RPMI8226 (cell line): ENCODE results near the gene TOR4A.

Source experiments
- DNase-seq: peaks from one replicate; pipeline ENCODE4 v3.0.0-alpha.2; 2015

TOR4A gene

DNA sequence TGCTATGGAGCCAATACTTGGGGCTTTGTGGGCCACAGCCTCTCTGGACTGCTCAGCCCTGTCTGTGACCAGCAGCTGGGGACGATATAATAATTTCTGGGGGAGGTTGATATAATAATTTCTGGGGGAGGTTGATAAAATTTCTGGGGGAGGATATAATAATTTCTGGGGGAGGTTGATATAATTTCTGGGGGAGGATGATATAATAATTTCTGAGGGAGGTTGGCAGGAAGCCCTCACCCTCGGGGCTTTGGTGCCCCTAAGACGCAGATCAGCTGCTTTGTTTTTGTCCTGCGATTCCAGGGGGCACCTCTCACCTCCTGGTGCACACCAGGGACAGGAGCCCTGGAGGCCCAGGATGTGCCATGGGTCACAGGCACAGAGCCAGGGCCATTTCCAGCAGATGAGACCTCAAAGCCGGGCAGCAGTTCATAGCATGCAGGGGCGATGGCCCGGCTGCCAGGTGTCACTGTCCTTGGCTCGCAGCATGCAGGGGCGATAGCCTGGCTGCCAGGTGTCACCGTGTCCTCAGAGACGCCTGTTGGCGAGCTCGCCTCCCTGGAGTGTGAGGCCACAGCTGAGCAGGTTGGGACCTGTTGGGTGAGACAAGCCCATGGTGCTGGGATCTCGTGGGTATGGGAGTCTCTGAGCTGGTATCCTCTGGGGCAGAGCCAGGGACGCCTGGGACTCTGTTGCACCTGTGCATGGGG is 3.8 kb upstream of the TOR4A start:
- peak; percentile 82 for DNase-seq

DNA sequence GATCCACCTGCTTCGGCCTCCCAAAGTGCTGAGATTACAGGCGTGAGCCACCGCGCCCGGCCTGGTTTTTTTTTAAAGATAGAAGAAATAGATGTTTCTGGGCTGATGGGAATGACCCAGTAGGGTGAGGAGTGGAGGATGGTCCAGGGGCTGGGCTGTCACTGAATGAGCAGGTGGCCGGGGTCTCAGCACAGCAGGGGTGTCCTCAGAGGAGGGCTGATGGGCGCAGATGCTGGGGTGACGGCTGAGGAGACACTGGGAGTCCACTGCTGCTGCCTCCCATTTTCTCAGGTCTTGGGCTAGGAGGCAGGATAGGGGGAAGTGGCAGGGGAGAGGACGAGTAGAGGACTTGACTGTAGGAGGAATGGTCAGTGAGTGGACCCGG is 2.3 kb upstream of the TOR4A start:
- no peak for DNase-seq

DNA sequence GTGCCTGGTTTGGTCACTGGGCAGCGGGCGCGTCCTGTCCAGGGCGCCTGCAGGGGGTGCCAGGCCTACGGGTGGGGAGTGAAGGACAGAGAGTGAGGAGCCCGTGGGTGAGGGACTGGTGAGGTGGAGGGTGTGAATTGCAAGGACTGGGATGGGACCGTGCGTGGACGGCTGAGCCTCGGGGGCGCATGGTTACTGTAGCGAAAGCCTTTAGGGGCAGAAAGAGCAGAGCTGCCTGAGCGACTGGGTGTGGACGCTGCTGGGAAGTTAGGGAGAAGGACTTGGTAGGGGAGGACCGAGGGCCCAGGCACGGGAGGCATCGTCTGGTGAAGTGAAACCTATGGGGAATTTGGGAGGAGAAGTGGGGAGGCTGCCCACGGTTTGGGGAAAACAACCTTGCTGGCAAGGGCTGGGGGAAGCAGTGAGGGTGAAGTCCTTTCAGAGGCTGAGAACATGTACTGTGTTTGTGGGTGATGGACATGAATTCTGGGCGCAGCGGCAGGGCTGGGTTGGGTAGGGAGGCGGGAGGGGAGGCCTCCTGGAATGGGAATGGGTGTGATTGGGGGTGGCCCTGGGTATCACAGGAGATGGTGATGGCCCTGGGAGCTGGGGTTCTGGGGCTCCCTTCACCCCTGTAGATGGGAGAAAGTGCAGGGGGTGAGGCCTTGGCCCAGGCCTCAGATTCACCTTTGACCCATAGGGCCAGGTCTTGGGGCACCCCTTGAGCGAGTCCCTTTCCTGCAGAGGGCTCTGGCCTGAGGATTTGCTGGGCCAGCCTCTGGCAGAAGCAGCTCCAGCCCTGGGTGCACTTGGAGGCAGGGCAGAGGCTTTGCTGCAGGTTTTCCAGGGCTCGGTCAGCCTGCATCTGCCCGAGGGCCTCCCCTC is 1.7 kb upstream of the TOR4A start:
- no peak for DNase-seq

DNA sequence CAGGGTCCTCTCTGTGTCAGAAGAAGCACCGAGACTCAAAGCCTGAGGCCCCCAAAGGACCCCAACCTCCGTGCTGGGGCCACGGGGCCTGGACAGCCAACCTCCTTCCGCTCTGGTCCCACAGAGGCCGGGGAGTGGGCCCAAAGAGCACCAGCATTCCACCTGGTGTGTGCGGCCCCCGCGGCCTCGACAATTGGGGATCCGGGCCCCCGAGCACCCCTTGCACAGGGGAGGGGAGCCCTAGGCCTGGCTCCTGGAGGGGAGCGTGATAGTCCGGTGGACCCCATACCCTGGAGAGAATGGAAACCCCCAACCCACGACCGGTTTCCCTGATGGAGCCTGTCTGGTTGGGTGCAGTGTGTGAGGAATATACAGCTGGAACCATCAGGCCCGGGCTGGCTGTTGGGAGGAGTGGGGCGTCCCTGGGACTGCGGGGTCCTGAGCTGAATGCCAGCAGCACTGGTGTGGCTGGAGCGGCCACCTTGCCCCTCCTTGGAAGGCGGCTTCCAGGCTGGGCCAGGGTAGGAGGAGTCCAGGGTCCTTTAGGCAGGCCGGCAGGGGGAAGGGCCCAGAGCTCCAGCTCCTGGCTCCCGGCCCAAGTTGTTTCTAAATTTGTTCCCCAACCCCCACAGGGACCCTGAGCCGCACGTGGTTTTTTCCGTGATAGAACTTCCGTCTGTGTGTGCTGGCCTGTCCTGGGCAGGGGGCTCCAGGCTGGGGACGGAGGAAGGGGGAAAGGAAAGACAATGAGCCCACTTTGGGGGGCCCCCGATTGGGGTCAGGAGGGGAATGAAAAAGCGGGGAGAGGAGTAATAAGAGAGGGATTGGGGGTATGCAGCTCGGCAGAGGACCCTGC is 825 bp upstream of the TOR4A start:
- peak; percentile 95 for DNase-seq

DNA sequence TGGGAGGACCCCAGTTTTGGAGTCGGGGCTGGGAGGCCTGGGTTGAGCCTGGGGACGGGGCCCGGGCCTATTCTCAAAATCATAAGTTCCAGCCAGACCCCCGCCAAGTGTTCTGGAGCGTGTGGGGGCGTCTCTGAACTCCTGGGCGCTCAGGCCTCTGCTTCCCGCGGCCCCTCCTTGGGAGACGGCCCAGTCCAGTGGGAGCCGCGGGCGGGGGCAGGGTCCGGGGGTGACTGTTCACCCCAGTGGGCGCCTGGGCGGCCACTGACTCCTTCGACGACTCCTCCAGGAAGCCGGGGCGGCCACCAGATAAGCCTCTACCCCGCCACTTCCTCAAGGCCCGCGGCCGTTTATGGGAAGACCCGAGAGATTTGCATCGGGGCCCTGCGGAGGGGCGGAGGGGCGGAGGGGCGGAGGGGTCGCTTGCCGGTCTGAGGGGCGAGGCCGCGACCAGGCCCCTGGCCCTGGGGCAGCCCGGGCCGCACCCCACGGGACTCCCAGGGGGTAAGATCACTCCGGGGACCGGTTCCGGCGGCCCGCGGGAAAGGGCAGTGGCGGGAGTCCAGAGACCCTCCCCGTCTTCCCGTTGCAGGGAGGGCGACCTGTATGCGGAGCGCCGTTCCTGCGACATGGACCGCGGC is 655 bp downstream of the TOR4A start:
- no peak for DNase-seq

DNA sequence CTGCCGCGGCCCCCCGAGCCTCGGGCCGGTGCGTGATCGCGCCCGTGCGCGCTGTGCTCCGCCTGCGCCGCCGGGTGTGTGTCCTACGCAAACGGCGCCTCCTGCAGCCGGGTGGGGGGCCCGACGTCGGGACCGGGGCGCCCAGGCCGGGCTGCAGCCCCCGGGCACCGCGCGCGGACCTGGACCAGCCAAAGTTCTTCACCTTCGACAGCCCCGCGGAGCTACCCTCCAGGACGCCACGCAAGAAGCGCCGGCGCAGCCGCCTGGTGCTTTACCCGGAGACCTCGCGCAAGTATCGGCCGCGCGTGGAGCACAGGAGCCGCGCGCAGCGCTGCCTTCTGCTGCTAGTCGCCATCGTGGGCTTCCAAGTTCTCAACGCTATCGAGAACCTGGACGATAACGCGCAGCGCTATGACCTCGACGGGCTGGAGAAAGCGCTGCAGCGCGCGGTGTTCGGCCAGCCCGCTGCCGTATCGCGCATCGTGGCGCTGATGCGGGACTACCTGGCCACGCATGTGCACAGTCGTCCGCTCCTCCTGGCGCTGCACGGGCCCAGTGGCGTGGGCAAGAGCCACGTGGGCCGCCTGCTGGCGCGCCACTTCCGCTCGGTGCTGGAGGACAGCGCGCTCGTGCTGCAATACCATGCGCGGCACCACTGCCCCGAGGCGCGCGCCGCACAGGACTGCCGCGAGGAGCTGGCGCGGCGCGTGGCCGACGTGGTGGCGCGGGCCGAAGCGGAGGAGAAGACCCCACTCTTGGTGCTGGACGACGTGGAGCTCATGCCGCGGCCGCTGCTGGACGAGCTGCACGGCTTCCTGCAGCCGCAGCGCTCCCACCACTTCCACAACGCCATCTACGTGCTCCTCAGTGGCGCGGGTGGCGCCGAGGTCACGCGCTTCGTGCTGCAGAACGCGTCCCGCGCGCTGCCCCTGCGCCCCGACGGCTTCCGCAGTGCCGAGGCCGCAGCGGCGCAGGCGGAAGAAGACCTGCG is 1.5 kb downstream of the TOR4A start:
- DNase-seq = no peak

DNA sequence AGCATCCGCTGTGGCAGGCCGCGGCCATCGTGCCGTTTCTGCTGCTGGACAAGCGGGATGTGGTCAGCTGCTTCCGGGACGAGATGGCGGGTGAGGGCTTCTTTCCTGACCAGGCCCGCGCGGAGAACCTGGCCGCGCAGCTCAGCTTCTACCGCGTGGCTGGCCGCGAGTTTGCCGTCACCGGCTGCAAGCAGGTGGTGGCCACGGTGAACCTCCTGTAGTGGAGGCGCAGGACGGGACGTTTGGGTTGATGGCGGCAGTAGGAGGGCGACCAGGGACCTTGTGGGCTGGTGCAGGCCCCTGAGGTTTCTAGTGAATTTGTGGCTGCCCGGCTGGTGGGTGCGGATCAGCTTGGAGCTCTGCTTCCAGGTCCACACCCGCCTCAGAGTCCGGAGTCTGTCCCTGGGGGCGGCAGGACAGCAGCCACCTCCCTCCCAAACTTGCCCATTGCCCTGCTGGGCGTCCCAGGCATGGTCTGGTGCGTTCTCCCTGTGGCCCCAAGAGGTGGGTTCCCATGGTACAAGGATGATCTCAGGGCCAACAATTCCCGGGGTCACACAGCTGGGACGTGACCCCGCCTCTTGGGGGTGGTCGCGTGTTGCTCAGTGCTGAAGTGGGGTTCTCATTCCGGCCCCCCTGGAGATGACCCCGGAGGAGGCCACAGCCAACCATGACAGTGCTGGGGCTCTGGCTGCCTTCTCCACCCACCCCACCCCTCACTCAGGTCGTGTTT is 2.4 kb downstream of the TOR4A start:
- DNase-seq = no peak

DNA sequence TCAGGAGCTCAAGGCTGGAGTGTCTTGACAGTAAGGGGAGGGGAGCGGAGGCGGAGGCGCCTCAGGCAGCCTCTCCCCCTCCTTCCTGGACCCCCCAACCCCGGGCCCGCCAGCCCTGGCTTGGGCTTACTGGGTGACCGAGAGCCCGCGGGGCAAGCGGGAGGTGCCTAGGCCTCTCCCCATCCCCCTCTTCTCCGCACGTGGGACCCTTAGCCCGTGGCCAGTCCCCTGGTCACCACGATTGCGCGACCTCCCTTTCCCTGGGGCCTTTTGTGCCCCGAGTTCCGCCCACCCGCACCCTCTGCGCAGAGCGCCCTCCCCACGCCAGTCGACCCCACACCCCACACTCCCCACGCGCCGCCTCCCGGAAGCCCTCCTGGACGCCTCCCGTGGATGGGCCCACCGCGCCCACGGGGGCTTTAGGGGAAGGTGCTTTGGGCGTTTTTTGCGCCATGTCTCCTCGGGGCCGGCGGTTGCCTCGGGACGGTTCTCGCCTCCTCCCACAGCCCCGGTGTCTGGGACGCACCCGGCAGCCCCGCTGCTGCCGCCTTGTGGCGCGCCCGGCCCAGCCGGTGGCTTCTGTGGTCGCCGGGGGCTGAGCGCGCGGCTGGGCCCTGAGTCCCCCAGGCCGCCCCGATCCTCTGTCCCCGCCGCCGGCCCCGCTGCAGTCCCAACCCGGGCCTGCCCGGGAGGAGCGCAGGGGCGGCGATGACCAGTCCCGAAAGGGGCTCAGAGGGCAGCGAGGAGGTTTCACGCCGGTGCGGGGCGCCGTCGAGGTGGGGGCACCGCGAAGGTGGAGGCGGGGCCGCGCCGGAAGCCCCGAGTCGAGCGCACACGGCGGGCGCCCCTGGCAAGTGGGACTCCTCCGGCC is 3.2 kb downstream of the TOR4A start:
- DNase-seq = no peak

DNA sequence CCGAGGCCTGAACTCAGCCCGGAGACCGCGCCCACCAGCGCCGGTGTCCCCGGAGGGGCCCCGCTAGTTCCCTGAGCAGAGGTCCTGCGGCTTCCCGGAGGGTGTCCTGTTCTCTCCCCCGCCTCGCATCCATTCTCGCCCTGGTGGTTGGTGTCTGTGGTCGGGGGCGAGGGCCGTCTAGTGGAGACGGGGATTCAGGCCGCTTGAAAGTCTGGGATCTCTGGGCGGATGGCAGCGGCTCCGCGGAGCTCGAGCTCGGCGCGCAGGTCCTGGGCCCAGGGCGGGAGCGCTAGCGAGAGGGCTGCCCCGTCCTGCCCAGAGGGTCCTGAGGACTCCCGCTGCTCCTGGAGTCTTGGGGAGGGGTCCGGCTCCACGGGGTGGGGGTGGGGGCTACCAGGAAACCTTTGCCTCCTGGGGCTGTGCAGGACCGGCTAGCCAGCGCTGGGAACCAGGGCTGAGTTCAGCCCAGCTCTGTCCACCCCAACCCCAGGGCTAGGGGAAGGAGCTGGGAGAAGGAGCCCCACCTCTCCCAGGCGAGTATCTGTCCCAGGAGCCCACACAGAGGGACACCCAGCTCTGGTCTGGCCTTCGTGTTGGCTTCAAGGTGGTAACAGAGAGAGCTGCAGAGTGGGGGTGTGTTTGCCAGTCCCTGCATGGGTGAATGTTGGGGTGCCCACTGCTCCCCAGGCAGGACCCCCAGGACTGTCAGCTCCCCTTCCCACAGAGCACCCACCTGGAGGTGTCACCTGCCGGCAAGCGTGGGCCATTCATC is 4.0 kb downstream of the TOR4A start:
- no peak for DNase-seq

DNA sequence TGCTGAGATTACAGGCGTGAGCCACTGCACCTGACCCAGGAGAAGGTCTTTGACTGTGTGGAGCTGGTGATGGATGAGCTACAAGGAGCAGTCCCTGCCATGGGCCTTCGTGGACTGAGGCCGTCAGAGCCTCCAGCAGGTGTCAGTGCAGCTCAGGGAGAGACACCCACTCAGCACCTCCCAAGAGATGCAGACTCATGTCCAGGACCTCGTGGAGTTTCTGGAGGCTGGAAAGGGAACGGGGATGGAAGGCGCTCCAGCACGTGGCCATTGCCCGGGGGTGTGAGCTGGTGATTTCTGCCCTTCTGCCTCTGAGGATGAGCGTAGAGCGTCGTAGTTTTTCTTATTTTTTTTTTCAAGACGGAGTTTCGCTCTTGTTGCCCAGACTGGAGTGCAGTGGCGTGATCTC is 9.5 kb downstream of the TOR4A start:
- peak; percentile 87 for DNase-seq

DNA sequence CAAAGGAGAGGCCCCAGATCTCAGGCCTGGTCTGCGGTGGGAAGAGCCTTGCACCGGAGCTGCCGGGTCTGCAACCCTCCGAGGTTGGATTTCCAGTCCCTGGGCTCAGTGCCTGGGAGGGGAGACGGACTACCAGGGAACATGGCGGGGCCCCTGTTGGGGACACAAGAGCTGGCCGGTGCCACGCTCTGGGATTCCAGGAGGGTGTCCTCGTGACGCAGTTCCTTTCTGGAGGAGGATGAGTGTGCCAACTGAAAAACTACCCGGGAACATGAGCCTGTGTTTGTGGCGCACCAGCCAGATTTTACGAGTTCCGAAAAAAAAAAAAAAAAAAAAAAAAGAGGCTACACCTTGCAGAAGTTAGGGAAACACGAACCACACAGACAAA is 15.6 kb downstream of the TOR4A start:
- DNase-seq = no peak

DNA sequence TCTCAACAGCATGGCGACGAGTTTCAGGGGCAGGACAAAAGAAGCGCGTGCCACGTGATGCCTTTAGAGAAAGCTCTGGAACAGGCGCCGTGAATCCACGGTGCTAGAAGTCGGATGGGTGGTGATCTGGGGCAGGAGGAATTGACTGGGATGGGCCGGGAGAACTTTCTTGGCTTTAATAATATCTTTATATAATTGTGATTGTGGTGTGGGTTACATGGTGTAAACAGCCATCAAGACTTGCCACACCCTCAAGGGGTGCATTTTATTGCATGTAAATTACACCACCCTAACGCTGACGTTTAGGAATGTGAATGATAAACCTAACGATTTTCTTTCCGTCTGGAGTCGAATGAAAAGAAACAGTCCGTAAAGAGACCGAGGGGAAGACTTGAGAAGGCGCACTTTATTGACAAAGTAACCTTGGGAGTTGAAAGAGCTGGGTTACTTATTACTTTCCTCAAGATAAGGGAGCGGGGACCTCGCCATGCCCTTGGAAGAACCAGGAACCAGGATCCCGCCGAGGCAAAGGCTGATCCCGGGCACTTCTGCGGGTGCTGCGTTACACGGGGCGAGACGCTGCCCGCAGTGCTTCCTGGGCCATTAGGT is 16.1 kb downstream of the TOR4A start:
- DNase-seq = no peak

DNA sequence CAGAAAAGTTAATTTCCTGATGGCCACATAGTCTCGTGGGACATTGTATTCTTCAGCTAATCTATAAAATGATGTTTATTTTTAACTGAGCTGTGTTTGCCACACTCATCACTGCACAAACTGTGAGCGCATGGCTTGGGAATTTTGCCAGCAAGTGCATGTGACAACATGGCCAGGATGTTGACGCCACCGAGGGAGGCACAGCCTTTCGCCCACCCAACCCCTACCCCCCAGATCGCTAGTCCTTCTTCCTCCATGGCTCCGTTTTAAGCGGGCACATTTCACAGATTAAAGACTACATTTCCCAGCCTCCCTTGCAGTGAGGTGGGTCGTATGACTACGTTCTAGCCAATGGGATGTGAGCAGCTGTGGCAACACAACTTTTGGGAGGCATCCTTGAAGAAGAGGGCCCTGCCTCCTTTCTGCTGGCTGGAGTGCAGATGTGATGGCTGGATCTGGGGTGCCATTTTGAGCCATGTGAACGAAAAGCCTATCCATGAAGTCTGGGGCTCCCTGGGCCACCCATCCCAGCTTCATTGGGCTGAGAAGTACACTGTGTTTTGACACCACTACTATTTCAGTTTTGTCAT is 16.7 kb downstream of the TOR4A start:
- peak; percentile 75 for DNase-seq

DNA sequence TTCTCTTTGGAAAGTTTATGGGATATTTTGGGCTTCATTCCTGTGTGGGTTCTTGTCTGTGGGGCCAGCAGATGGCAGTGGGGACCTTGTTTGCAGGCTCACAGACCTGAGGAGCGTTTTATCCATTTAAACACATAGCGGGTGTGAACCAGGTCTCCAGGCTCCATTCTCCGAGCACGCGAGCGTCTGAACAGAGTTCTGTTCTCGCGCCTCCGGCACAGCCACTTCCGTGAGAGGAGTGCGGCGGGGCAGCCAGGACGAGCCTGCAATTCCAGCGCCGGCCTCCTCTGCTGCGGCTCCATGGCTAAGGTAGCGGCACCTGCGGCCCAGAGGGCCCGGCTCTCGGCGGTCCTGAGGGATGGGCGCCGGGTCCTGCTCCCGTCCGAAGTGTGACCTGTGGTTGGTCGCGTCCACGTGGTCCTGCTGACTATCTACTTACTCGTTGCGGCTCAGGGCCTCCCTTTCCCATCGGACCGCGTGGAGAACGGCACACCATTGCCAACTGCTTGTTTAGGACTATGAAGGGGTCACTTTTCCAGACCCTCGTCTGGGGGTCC is 17.2 kb downstream of the TOR4A start:
- peak; percentile 51 for DNase-seq

DNA sequence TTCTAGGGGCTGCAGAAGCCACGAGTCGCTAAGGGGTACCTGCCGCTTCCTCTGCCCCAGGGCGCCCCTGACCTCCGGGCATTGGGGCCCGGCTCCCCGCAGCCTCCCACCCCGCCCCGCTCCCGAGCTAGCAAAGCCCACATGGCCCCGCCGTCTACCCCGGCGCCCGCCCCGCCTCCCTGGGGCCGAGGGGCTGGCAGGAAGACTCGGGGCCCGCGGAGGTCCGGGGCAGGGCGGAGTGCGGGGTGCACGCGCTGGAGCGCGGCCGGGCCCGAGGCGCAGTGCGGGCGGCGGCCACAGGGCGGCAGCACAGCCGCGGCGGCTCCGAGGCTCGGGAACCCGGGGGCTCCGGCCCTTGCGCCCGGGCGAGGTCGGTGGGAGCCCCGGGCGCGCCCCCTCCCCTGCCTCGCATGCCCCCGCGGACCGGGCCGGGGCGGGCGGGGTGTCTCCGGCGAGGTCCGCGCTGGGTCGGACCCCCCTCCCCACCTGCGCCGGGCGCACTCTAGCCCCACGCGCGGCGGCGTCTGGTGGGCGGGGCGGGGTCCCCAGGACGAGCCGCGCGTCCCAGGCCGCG is 17.8 kb downstream of the TOR4A start:
- DNase-seq = peak; percentile 78

DNA sequence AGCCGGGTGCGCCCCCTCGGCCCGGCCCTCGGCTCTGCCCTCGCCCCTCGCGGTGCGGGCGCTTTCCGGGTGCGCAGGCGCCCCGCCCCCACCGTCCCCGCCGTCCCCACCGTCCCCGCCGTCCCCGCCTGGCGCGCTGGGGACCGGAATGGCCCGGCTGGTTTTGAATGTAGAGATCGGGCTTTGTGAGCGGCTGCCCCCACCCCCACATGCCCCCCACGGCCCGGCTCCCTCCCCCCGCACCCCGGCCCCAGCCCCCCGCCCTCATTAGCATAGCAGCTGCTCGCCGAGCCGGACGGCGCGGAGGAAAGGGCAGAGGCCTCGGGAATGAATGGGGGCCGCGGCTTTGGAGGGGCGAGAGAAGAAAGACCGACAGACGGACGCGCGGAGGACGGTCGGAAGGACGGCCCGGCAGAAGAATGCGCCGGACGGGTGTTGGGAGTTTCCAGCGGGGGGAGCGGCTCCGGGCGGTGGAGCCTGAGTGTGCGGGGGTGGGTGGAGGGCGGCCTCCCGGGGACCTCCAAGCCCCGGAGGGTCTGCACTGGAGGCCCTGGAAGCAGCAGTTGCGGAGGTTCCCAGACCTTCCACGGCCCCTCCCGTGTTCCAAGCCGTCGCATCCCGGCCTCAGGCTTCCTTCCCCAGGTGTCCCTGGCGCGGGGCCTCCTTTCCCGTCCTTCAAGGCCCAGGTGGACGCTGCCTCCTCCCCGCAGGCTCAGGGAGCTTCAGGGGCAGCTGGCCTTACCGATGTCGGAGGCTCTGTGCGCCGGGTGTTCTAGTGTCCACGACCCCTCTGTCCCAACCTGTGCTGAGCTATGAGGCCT is 18.5 kb downstream of the TOR4A start:
- no peak for DNase-seq
